Esophagus (tissue), 2 donors: ENCODE results near the gene HDC. TPM values are rescaled to one million over a fixed set of nuclear protein-coding genes. Genes with fewer than 3 reads are reported as not detected.

ENCODE experiments used
- H3K27ac ChIP-seq, 2 donors: one replicate each; pipeline ENCODE4 v1.5.1; 2013; ENCODE audit warnings: low read depth in 2 of 2, mild to moderate bottlenecking in 2 of 2, inconsistent platforms in 1 of 2, low read length in 1 of 2, moderate library complexity in 1 of 2
- H3K27me3 ChIP-seq, 2 donors: one replicate each; pipeline ENCODE4 v1.6.1; 2013; ENCODE audit warnings: low read length in 2 of 2, control low read depth in 1 of 2, mild to moderate bottlenecking in 1 of 2; ENCODE audit not compliant: insufficient read depth in 2 of 2, control insufficient read depth in 1 of 2
- H3K36me3 ChIP-seq, 2 donors: one replicate each; pipeline ENCODE4 v1.6.1; 2013; ENCODE audit warnings: low read length in 1 of 2; ENCODE audit not compliant: control insufficient read depth in 2 of 2, insufficient read depth in 2 of 2
- H3K4me1 ChIP-seq, 2 donors: one replicate each; pipeline ENCODE4 v1.6.1; 2013; ENCODE audit warnings: low read length in 1 of 2; ENCODE audit not compliant: control insufficient read depth in 2 of 2, insufficient read depth in 2 of 2
- H3K4me3 ChIP-seq, 2 donors: one replicate each; pipeline ENCODE4 v1.5.1; 2013; ENCODE audit warnings: low read length in 2 of 2, mild to moderate bottlenecking in 2 of 2, low read depth in 1 of 2, moderate library complexity in 1 of 2
- H3K9me3 ChIP-seq, 2 donors: one replicate each; pipeline ENCODE4 v1.6.1; 2013; ENCODE audit warnings: mild to moderate bottlenecking in 2 of 2, low read depth in 1 of 2, low read length in 1 of 2, moderate library complexity in 1 of 2; ENCODE audit not compliant: control insufficient read depth in 2 of 2, insufficient read depth in 1 of 2
- WGBS, 2 donors: extraction: QIAGEN DNeasy Blood & Tissue Kit; methylation state at CpG; one replicate each; pipeline ENCODE4 v1.1.7; 2013; 5-methylcytosine and 5-hydroxymethylcytosine counted together
- polyA plus RNA-seq, 2 donors: library from polyadenylated mRNA; stranded (reverse); fragments of 200-250 nt; gene quantifications; one replicate each; pipeline ENCODE4 v1.2.3, GENCODE V29; 2013
- donor health status: healthy with polysubstance abuse.
- donor health status: Bipolar disorder and iron deficiency.

Gene HDC
- polyA plus RNA-seq, 2 donors: 0.08 to 1.5 TPM

DNA sequence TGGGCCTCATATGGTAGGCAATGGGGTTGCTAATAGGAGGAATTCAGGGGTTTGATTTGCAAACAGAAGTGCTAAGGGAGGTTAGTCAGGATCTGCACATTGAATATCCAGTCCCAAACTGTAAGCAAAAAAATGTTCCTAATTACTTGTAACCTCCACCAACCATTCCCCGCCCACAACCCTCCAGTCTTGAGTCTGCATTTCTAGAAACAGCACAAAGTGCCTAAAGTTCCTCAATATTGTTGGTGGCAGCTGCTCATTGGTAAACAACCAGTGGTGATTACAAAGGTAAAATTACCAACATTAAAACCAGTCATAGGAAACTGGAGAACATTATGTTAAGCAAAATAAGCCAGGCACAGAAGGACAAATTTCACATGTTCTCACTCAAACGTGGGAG lies 18.9 kb downstream of the HDC start:
- Histone ChIP-seq H3K9me3 (no peaks in the 10 kb centered on the region), H3K27ac (no peak overlapping the region), H3K4me1 (peaks cover 0 to 5% of the 10 kb centered on the region in 2 donors), H3K36me3 (no peaks in the 10 kb centered on the region), H3K27me3 (no peaks in the 10 kb centered on the region), H3K4me3 (no peak overlapping the region)
- WGBS, 2 donors: 91 to 97% methylated on average over 2 of the region's 2 CpGs

DNA sequence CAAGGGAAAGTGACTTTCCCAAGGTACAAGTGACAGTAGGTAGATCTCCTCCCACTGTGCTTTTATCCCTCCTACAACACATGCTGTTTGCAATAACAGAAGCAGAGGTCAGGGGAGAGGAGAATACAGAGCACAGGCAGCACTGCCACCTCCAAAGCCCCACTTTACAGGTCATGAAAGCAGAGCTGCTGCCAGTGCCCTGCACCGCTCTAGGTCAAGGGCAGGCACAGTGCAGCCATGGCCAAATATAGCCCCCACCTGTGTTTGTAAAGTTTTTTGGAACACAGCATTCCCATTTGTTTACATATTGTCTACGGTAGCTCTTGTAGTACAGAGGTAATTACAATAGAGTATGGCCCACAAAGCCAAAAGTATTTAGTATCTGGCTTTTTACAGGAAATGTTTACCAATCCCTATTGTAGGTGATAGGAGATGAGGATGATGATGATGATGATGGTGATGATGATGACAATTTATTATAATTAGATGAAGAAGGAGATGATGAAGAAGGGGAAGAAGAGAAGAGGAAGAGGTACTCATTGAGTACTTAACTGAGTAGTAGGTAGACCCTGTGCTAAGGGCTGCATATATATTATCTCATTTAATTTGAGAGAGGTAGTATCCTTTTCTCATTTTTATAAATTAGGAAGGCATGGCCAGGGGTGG lies 20.4 kb downstream of the HDC start:
- H3K9me3 ChIP-seq: no peaks in the 10 kb centered on the region
- no peaks in the 10 kb centered on the region for H3K27me3 ChIP-seq
- no peak overlapping the region for H3K4me3 ChIP-seq
- no peak overlapping the region for H3K27ac ChIP-seq
- no peaks in the 10 kb centered on the region for H3K36me3 ChIP-seq
- H3K4me1 ChIP-seq: peaks cover 0 to 5% of the 10 kb centered on the region in 2 donors
- WGBS, 2 donors: 85% methylated on average over 2 of the region's 2 CpGs

DNA sequence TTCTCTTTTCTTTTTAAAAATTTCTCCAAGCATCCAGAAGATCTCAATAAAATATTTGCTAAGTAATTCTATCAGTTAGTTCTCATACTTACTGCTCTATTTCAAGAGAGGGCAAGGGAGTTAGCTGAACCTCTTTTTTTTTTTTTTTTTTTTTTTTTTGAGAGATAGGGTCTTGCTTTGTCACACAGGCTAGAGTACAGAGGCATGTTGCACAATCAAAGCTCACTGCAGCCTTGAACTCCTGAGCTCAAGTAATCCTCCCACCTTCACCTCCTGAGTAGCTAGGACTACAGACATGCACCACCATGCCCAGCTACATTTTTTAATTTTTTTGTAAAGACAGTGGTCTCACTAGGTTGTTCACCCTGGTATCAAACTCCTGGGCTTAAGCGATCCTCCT lies 21.4 kb downstream of the HDC start:
- Histone ChIP-seq H3K27ac (no peak overlapping the region), H3K27me3 (no peaks in the 10 kb centered on the region), H3K36me3 (no peaks in the 10 kb centered on the region), H3K4me3 (no peak overlapping the region), H3K9me3 (no peaks in the 10 kb centered on the region), H3K4me1 (peaks cover 0 to 5% of the 10 kb centered on the region in 2 donors)
- 99 to 100% methylated on average over 1 of the region's 1 CpG for WGBS, 2 donors

GRCh38 chr15:50241684-50242450 lies 23.7 kb downstream of the HDC start:
- Histone ChIP-seq H3K4me1 (no peaks in the 10 kb centered on the region), H3K27me3 (no peaks in the 10 kb centered on the region), H3K9me3 (no peaks in the 10 kb centered on the region), H3K27ac (no peak overlapping the region), H3K36me3 (no peaks in the 10 kb centered on the region), H3K4me3 (no peak overlapping the region)
- 68 to 70% methylated on average over 5 of the region's 5 CpGs for WGBS, 2 donors

DNA sequence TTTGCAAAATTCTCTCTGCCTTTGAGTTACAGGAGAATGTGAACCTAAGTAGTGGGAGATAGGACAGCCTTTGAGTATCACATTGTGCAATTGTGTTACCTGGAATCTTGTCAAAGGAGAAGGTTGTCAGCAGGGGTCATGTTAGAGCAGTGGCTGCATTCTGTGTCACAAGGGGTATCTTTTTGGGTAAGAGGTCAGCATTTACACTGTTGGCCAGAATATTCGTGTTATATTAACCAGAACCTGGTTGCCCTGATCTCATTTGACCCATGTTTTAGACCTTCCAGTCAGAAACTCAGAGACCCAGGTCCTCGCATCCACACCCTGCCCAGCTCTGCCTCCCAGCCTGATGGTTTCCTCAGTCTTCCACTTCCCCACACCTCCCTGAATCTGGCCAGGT lies 27.3 kb downstream of the HDC start:
- Histone ChIP-seq H3K9me3 (no peaks in the 10 kb centered on the region), H3K4me3 (no peak overlapping the region), H3K36me3 (no peaks in the 10 kb centered on the region), H3K27ac (no peak overlapping the region), H3K27me3 (no peaks in the 10 kb centered on the region), H3K4me1 (no peaks in the 10 kb centered on the region)
- 89 to 91% methylated on average over 2 of the region's 2 CpGs for WGBS, 2 donors

DNA sequence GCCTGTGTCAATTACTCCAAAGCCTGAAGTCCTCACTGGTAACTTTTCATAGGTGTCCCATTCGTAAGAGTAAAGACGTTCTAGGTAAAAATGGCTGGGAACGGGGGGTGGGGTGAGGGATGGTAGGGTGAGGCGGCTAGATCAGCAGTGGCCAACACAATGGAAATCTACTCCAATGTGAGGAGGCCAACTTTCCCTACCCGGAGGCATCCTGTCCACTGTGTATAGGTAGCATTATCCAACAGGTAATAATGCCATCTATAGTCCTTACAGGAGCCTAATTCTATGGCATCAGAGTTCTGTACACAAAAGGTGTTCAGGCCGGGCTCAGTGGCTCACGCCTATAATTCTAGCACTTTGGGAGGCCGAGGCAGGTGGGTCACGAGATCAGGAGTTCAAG lies 29.1 kb downstream of the HDC start:
- 94 to 96% methylated on average over 9 of the region's 9 CpGs for WGBS, 2 donors
- H3K9me3 ChIP-seq: no peaks in the 10 kb centered on the region
- no peaks in the 10 kb centered on the region for H3K4me1 ChIP-seq
- no peaks in the 10 kb centered on the region for H3K27me3 ChIP-seq
- H3K27ac ChIP-seq: no peak overlapping the region
- no peak overlapping the region for H3K4me3 ChIP-seq
- no peaks in the 10 kb centered on the region for H3K36me3 ChIP-seq

DNA sequence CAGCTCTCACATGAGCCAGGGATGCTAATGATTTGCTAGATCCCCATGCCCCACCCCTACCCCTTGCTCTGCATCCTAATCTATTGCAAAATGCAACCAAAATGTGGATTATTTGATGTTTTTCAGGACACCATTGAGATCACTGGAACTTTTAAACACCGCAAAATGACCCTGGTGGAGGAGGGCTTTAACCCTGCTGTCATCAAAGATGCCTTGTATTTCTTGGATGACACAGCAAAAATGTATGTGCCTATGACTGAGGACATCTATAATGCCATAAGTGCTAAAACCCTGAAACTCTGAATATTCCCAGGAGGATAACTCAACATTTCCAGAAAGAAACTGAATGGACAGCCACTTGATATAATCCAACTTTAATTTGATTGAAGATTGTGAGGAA lies 29.7 kb downstream of the HDC start:
- Histone ChIP-seq H3K27me3 (no peaks in the 10 kb centered on the region), H3K36me3 (no peaks in the 10 kb centered on the region), H3K27ac (no peak overlapping the region), H3K4me1 (no peaks in the 10 kb centered on the region), H3K9me3 (no peaks in the 10 kb centered on the region), H3K4me3 (no peak overlapping the region)
- 93 to 97% methylated on average over 1 of the region's 1 CpG for WGBS, 2 donors

GRCh38 chr15:50234764-50235163 lies 30.8 kb downstream of the HDC start:
- no peak overlapping the region for H3K27ac ChIP-seq
- no peaks in the 10 kb centered on the region for H3K27me3 ChIP-seq
- WGBS, 2 donors: 37 to 41% methylated on average over 2 of the region's 2 CpGs

DNA sequence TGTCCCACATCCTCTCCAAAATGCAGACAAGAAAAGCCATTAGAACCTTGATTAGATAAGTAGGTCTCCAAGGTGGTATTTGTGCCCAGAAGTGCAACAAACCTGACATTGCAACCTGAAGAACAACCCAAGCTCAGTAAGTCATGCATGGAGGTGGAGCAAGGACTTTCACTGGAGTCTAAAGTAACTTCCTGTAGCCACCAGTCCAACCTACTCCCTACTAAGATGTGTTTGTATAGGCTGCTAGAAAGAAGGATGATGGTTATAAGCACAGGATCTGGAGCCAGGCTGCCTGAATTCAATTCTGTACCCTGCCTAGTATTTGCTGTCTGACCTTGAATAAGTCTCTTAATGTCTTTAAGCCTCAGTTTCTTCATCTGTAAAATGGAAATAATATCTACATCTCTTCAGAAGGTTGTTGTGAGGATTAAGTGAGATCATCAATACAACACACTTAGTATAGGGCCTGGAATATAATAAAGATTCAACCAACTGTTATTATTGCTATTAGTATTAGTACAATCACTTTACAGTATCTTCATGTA lies 32.3 kb downstream of the HDC start:
- H3K4me1 ChIP-seq: no peaks in the 10 kb centered on the region
- no peaks in the 10 kb centered on the region for H3K27me3 ChIP-seq
- no peak overlapping the region for H3K27ac ChIP-seq
- H3K9me3 ChIP-seq: no peaks in the 10 kb centered on the region
- H3K36me3 ChIP-seq: no peaks in the 10 kb centered on the region
- H3K4me3 ChIP-seq: no peak overlapping the region

More at GRCh38 chr15:50234764-50235163, 30.8 kb downstream of the HDC start:
- H3K9me3 ChIP-seq: no peaks in the 10 kb centered on the region
- no peaks in the 10 kb centered on the region for H3K36me3 ChIP-seq
- H3K4me1 ChIP-seq: no peaks in the 10 kb centered on the region
- no peak overlapping the region for H3K4me3 ChIP-seq
